ENCODE results near the gene ETF1.

The ETF1 gene

GRCh38 chr5:138563340-138564118 lies 20.5 kb upstream of the ETF1 start:
- DNase-seq = no peak

- DNase-seq = no peak
These were observed 17.9 kb upstream of the ETF1 start for GRCh38 chr5:138560971-138561370.

GRCh38 chr5:138559937-138560336 lies 16.9 kb upstream of the ETF1 start:
- DNase-seq = no peak

- DNase-seq = no peak
These were observed 14.6 kb upstream of the ETF1 start for GRCh38 chr5:138557677-138558076.

GRCh38 chr5:138554143-138554542 lies 11.1 kb upstream of the ETF1 start:
- DNase-seq = no peak

GRCh38 chr5:138553437-138554095 lies 10.5 kb upstream of the ETF1 start:
- DNase-seq = no peak

- no peak for DNase-seq
These were observed 9.6 kb upstream of the ETF1 start for GRCh38 chr5:138552657-138553056.

GRCh38 chr5:138549414-138549813 lies 6.4 kb upstream of the ETF1 start:
- no peak for DNase-seq

- no peak for DNase-seq
These were observed 3.0 kb upstream of the ETF1 start for GRCh38 chr5:138545919-138546562.

- no peak for DNase-seq
These were observed 1.4 kb upstream of the ETF1 start for GRCh38 chr5:138544181-138545134.

- peak in 7 of 56 donors; percentile 49 to 80 (median 55) for DNase-seq
These were observed 681 bp upstream of the ETF1 start for GRCh38 chr5:138543730-138544104.

GRCh38 chr5:138542180-138542955 lies 668 bp downstream of the ETF1 start:
- peak in 2 of 56 donors; percentile 30 to 42 for DNase-seq

- DNase-seq = no peak
These were observed 1.4 kb downstream of the ETF1 start for GRCh38 chr5:138541511-138542179.

GRCh38 chr5:138539791-138540190 lies 3.2 kb downstream of the ETF1 start:
- DNase-seq = no peak

GRCh38 chr5:138538943-138539627 lies 4.0 kb downstream of the ETF1 start:
- no peak for DNase-seq

- no peak for DNase-seq
These were observed 6.2 kb downstream of the ETF1 start for GRCh38 chr5:138536665-138537315.

GRCh38 chr5:138536215-138536614 lies 6.8 kb downstream of the ETF1 start:
- no peak for DNase-seq

Data from amygdala (tissue), 56 donors.